WTC11 (cell line): Measurements from ENCODE around the gene MTURN.

Experiments
- CBFB ChIP-seq: sonication (generic); formaldehyde crosslinking; IDR thresholded peaks from 2 replicates; pipeline ENCODE4 v1.8.1; 2022; ENCODE audit warnings: mild to moderate bottlenecking, low read depth, missing genetic modification reagents
- CDX4 ChIP-seq: fragments of 250-450 bp; sonication (Bioruptor Pico); IDR thresholded peaks from 2 replicates; pipeline ENCODE4 v1.9.0; 2021; ENCODE audit warnings: moderate library complexity, mild to moderate bottlenecking, inconsistent platforms, borderline replicate concordance
- ELF4 ChIP-seq: sonication (generic); formaldehyde crosslinking; IDR thresholded peaks from 2 replicates; pipeline ENCODE4 v1.8.1; 2022; ENCODE audit warnings: low read depth, mild to moderate bottlenecking, moderate library complexity, missing genetic modification reagents
- HMGA2 ChIP-seq: fragments of 250-450 bp; sonication (Bioruptor Pico); IDR thresholded peaks from 2 replicates; pipeline ENCODE4 v1.4.0; 2021; ENCODE audit warnings: mild to moderate bottlenecking, moderate library complexity
- IRF1 ChIP-seq: sonication (generic); formaldehyde crosslinking; IDR thresholded peaks from 2 replicates; pipeline ENCODE4 v1.8.0; 2023; ENCODE audit warnings: missing genetic modification reagents
- KAT7 ChIP-seq: sonication (generic); formaldehyde crosslinking; IDR thresholded peaks from 2 replicates; pipeline ENCODE4 v1.8.1; 2023; ENCODE audit warnings: missing genetic modification reagents, mild to moderate bottlenecking, borderline replicate concordance
- MXD4 ChIP-seq: fragments of 250-450 bp; sonication (Bioruptor Pico); IDR thresholded peaks from 2 replicates; pipeline ENCODE4 v1.8.0; 2021; ENCODE audit warnings: mild to moderate bottlenecking, moderate library complexity, borderline replicate concordance
- SMAD4 ChIP-seq: sonication (generic); formaldehyde crosslinking; IDR thresholded peaks from 2 replicates; pipeline ENCODE4 v1.8.0; 2022; ENCODE audit warnings: mild to moderate bottlenecking, missing genetic modification reagents
- TCF7 ChIP-seq: sonication (generic); formaldehyde crosslinking; IDR thresholded peaks from 2 replicates; pipeline ENCODE4 v1.8.0; 2022; ENCODE audit warnings: mild to moderate bottlenecking, low read depth, missing genetic modification reagents, moderate library complexity
- TF ChIP-seq, protein P1 (sequence below): fragments of 200-600 bp; IDR thresholded peaks from 2 replicates; pipeline ENCODE4 v1.8.0; 2022; ENCODE audit warnings: antibody characterized with exemption
- TF ChIP-seq, protein P2 (sequence below): sonication (generic); formaldehyde crosslinking; IDR thresholded peaks from 2 replicates; pipeline ENCODE4 v1.8.1; 2022; ENCODE audit warnings: mild to moderate bottlenecking, missing genetic modification reagents, moderate library complexity, borderline replicate concordance
- TF ChIP-seq, protein P3 (sequence below): sonication (generic); formaldehyde crosslinking; IDR thresholded peaks from 2 replicates; pipeline ENCODE4 v1.8.1; 2022; ENCODE audit warnings: missing genetic modification reagents, borderline replicate concordance
- TF ChIP-seq, protein P4 (sequence below): sonication (generic); formaldehyde crosslinking; IDR thresholded peaks from 2 replicates; pipeline ENCODE4 v1.8.0; 2022; ENCODE audit warnings: missing genetic modification reagents
- TF ChIP-seq, protein P5 (sequence below): sonication (generic); formaldehyde crosslinking; IDR thresholded peaks from 2 replicates; pipeline ENCODE4 v1.8.0; 2022; ENCODE audit warnings: mild to moderate bottlenecking, missing genetic modification reagents

- TF ChIP-seq, protein P1, sequence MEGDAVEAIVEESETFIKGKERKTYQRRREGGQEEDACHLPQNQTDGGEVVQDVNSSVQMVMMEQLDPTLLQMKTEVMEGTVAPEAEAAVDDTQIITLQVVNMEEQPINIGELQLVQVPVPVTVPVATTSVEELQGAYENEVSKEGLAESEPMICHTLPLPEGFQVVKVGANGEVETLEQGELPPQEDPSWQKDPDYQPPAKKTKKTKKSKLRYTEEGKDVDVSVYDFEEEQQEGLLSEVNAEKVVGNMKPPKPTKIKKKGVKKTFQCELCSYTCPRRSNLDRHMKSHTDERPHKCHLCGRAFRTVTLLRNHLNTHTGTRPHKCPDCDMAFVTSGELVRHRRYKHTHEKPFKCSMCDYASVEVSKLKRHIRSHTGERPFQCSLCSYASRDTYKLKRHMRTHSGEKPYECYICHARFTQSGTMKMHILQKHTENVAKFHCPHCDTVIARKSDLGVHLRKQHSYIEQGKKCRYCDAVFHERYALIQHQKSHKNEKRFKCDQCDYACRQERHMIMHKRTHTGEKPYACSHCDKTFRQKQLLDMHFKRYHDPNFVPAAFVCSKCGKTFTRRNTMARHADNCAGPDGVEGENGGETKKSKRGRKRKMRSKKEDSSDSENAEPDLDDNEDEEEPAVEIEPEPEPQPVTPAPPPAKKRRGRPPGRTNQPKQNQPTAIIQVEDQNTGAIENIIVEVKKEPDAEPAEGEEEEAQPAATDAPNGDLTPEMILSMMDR: no peak
- TF ChIP-seq HMGA2 (CRISPR knock-in tag) (no peak), CBFB (no peak), ELF4 (CRISPR knock-in tag) (no peak), MXD4 (CRISPR knock-in tag) (no peak), SMAD4 (no peak), CDX4 (CRISPR knock-in tag) (no peak), TCF7 (CRISPR knock-in tag) (no peak), KAT7 (CRISPR knock-in tag) (no peak), IRF1 (CRISPR knock-in tag) (no peak)
- TF ChIP-seq, protein P2, sequence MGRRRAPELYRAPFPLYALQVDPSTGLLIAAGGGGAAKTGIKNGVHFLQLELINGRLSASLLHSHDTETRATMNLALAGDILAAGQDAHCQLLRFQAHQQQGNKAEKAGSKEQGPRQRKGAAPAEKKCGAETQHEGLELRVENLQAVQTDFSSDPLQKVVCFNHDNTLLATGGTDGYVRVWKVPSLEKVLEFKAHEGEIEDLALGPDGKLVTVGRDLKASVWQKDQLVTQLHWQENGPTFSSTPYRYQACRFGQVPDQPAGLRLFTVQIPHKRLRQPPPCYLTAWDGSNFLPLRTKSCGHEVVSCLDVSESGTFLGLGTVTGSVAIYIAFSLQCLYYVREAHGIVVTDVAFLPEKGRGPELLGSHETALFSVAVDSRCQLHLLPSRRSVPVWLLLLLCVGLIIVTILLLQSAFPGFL: no peak
- TF ChIP-seq, protein P3, sequence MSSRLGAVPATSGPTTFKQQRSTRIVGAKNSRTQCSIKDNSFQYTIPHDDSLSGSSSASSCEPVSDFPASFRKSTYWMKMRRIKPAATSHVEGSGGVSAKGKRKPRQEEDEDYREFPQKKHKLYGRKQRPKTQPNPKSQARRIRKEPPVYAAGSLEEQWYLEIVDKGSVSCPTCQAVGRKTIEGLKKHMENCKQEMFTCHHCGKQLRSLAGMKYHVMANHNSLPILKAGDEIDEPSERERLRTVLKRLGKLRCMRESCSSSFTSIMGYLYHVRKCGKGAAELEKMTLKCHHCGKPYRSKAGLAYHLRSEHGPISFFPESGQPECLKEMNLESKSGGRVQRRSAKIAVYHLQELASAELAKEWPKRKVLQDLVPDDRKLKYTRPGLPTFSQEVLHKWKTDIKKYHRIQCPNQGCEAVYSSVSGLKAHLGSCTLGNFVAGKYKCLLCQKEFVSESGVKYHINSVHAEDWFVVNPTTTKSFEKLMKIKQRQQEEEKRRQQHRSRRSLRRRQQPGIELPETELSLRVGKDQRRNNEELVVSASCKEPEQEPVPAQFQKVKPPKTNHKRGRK (CRISPR knock-in tag): no peak
- TF ChIP-seq, protein P4, sequence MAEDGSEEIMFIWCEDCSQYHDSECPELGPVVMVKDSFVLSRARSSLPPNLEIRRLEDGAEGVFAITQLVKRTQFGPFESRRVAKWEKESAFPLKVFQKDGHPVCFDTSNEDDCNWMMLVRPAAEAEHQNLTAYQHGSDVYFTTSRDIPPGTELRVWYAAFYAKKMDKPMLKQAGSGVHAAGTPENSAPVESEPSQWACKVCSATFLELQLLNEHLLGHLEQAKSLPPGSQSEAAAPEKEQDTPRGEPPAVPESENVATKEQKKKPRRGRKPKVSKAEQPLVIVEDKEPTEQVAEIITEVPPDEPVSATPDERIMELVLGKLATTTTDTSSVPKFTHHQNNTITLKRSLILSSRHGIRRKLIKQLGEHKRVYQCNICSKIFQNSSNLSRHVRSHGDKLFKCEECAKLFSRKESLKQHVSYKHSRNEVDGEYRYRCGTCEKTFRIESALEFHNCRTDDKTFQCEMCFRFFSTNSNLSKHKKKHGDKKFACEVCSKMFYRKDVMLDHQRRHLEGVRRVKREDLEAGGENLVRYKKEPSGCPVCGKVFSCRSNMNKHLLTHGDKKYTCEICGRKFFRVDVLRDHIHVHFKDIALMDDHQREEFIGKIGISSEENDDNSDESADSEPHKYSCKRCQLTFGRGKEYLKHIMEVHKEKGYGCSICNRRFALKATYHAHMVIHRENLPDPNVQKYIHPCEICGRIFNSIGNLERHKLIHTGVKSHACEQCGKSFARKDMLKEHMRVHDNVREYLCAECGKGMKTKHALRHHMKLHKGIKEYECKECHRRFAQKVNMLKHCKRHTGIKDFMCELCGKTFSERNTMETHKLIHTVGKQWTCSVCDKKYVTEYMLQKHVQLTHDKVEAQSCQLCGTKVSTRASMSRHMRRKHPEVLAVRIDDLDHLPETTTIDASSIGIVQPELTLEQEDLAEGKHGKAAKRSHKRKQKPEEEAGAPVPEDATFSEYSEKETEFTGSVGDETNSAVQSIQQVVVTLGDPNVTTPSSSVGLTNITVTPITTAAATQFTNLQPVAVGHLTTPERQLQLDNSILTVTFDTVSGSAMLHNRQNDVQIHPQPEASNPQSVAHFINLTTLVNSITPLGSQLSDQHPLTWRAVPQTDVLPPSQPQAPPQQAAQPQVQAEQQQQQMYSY (CRISPR knock-in tag): no peak
- TF ChIP-seq, protein P5, sequence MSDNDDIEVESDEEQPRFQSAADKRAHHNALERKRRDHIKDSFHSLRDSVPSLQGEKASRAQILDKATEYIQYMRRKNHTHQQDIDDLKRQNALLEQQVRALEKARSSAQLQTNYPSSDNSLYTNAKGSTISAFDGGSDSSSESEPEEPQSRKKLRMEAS (CRISPR knock-in tag): no peak
These were observed at the start of gene MTURN for GRCh38 chr7:30134611-30135300.
